Left lung (tissue), 14 donors: ENCODE results near the gene EIF2S3B. TPM values are rescaled to one million over a fixed set of nuclear protein-coding genes. Genes with fewer than 3 reads are reported as not detected.
A peak's percentile ranks its signal among the peaks of the same experiment; 100 is the strongest.
"Not testable (repeated sequence)": the region's sequence is repeated elsewhere in the genome, so short reads cannot be mapped to it uniquely, and the experiment has no call there.

ENCODE experiments used
- ATAC-seq: fragments of 200-7000 bp; cut with Tn5 transposase; one replicate; pipeline ENCODE4 v1.9.1; 2020; ENCODE audit warnings: moderate library complexity
- DNase-seq, 4 donors: peaks; one replicate each; pipeline ENCODE4 v3.0.0-alpha.2; 2013 to 2020
- H3K27ac ChIP-seq, 2 donors: fragments of 200-600 bp; sonication (generic) in 1 of 2; one replicate each; pipeline versions ENCODE4 v1.5.0 to v1.8.0; 2020 to 2021
- H3K27me3 ChIP-seq, 2 donors: fragments of 200-600 bp; sonication (generic) in 1 of 2; one replicate each; pipeline versions ENCODE4 v1.5.0 to v1.8.0; 2020 to 2021
- H3K36me3 ChIP-seq, 2 donors: fragments of 200-600 bp; sonication (generic) in 1 of 2; one replicate each; pipeline versions ENCODE4 v1.5.0 to v1.8.0; 2020 to 2021
- H3K4me1 ChIP-seq, 2 donors: fragments of 200-600 bp; one replicate each; pipeline ENCODE4 v1.8.0; 2021
- H3K4me3 ChIP-seq, 2 donors: fragments of 200-600 bp; sonication (generic) in 1 of 2; one replicate each; pipeline versions ENCODE4 v1.5.0 to v1.8.0; 2020 to 2021; ENCODE audit warnings: mild to moderate bottlenecking in 1 of 2
- H3K9me3 ChIP-seq, 2 donors: fragments of 200-600 bp; sonication (generic) in 1 of 2; one replicate each; pipeline versions ENCODE4 v1.5.0 to v1.8.0; 2020 to 2021
- intact Hi-C, 2 donors: fragments of 100-400 bp; cut with DNase I; formaldehyde crosslinking; loops; one replicate each; pipeline versions ENCODE4 v1.11.2 to v1.14.2; 2022
- long read RNA-seq, 12 donors: library from polyadenylated mRNA in 2 of 12; unstranded in 2 of 12; transcript quantifications; one replicate each; pipeline ENCODE4 v2.0.0 and lab custom pipeline, GENCODE V29; 2019 to 2026
- polyA plus RNA-seq, 6 donors: library from polyadenylated mRNA; unstranded; fragments of 120-200 nt; gene quantifications; one replicate each; pipeline ENCODE4 v1.2.1, GENCODE V29; 2013; ENCODE audit not compliant: insufficient read length in 6 of 6
- total RNA-seq, 2 donors: library from RNA; stranded (reverse); fragmentation: NEBNext Ultra II Directional; extraction: Animal tissue kit (Norgen Biotek cat#: 25700); gene quantifications; one replicate each; pipeline ENCODE4 v1.2.1, GENCODE V29; 2021
- TF ChIP-seq, protein P1 (sequence below), 2 donors: fragments of 200-600 bp; sonication (generic) in 1 of 2; IDR thresholded peaks; one replicate each; pipeline versions ENCODE4 v1.5.0 to v1.8.0; 2021; ENCODE audit warnings: antibody characterized with exemption in 2 of 2
- donor health status: DM: no; HTN: yes; CAD: no.
- donor health status: DM: no; HTN: no; CAD: no.

The EIF2S3B gene
- total RNA-seq (1 to 10 TPM in 1 of 2 donors, not detected in 1; 2.2 TPM), polyA plus RNA-seq (10 to 100 TPM in 2 of 6 donors, 1 to 10 TPM in 4; 1.8 to 13.8 (median 6.0) TPM)
- long read RNA-seq, donor 1, partial matches to known transcripts, result 0 of 2 reads
- long read RNA-seq, donor 1, other reads (novel, unspliced or antisense), result 0 of 2 reads
- long read RNA-seq, donor 2, result 0 reads
- long read RNA-seq, donor 3, result 0 reads
- long read RNA-seq, donor 4, result 0 reads
- long read RNA-seq, donor 5, result 0 reads
- long read RNA-seq, donor 6, result 0 reads
- long read RNA-seq, donor 7, result 0 reads
- long read RNA-seq, donor 8, result 0 reads
- long read RNA-seq, donor 9, result 0 reads
- long read RNA-seq, donor 10, result 0 reads
- long read RNA-seq, donor 11, result 0 reads
- long read RNA-seq, donor 12, result 0 reads

DNA sequence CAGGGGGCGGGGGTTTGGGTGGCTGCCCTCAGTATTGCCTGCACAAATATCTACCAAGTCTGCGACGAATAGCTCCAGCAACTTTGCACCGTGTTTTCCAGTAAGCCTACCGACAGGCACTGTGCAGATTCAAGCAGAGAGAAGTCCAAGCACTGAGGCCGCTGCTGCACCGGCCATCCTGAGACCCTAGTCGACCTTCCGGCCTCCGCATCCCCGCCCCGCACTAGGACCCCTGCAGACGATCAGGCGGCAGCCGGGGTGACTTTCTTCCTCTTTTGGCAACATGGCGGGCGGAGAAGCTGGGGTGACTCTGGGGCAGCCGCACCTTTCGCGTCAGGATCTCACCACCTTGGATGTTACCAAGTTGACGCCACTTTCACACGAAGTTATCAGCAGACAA is at the start of gene EIF2S3B:
Gene EIF2S3B (plus strand): TSS at position 271 of the 400 bp plus-strand sequence. CDS start 13 bp downstream, at position 284.
- DNase-seq, result peak in 1 of 4 donors; percentile 61
- no peaks in the 10 kb centered on the region for H3K36me3 ChIP-seq
- H3K27me3 ChIP-seq, result no peaks in the 10 kb centered on the region
- H3K4me3 ChIP-seq, result no peak within 1 kb of the TSS
- H3K27ac ChIP-seq, result no peak within 1 kb of the TSS
- H3K4me1 ChIP-seq, result no peaks in the 10 kb centered on the region
- TF ChIP-seq, protein P1, sequence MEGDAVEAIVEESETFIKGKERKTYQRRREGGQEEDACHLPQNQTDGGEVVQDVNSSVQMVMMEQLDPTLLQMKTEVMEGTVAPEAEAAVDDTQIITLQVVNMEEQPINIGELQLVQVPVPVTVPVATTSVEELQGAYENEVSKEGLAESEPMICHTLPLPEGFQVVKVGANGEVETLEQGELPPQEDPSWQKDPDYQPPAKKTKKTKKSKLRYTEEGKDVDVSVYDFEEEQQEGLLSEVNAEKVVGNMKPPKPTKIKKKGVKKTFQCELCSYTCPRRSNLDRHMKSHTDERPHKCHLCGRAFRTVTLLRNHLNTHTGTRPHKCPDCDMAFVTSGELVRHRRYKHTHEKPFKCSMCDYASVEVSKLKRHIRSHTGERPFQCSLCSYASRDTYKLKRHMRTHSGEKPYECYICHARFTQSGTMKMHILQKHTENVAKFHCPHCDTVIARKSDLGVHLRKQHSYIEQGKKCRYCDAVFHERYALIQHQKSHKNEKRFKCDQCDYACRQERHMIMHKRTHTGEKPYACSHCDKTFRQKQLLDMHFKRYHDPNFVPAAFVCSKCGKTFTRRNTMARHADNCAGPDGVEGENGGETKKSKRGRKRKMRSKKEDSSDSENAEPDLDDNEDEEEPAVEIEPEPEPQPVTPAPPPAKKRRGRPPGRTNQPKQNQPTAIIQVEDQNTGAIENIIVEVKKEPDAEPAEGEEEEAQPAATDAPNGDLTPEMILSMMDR (IDR thresholded peaks at IDR 0.05), result no peak
- H3K9me3 ChIP-seq, result no peaks in the 10 kb centered on the region
- ATAC-seq, result no peak
- intact Hi-C loops, result no loop called here

DNA sequence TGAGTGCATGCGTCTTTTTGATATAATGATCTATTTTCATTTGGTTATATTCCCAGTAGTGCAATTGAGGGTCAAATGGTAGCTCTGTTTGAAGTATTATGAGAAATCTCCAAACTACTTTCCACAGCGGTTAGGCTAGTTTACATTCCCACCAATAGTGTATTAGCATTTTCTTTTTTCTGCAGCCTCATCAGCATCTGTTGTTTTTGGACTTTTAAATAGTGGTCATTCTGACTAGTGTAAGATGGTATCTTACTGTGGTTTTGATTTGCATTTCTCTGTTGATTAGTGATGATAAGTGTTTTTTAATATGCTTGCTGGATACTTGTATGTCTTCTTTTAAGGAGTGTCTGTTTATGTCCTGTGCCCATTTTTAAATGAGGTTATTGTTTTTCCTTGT is 48.8 kb upstream of the EIF2S3B start:
- ATAC-seq, result no peak

DNA sequence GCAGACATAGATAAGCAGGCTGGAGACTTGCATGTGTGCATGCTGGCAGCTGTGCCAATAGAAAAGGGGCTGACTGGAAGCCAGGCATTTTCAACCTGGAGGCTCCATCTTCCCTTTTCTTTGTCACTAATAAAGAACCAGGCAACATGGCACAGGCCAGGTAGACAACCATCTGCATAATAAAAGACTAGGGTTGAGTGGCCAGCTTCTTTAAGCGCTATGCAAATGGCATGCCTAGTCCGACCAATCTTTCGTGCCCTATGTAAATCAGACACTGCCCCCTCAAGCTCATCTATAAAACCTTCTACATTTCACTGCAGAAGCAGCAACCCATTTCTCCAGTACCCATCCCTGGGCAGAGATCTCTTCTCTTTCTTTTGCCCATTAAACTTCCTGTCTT is 47.9 kb upstream of the EIF2S3B start:
- TF ChIP-seq, protein P1 (IDR thresholded peaks at IDR 0.05), result no peak
- no peak overlapping the region for H3K4me3 ChIP-seq
- no peaks in the 10 kb centered on the region for H3K27me3 ChIP-seq
- no peak overlapping the region for H3K27ac ChIP-seq
- no peak for DNase-seq
- peaks cover 3 to 29% of the 10 kb centered on the region in 2 donors for H3K9me3 ChIP-seq
- no peaks in the 10 kb centered on the region for H3K4me1 ChIP-seq
- ATAC-seq, result no peak
- H3K36me3 ChIP-seq, result no peaks in the 10 kb centered on the region
- intact Hi-C loops, result no loop called here

More for the DNA sequence above, 48.8 kb upstream of the EIF2S3B start:
- Histone ChIP-seq H3K36me3 (no peaks in the 10 kb centered on the region), H3K4me1 (no peaks in the 10 kb centered on the region), H3K27ac (no peak overlapping the region), H3K4me3 (no peak overlapping the region), H3K27me3 (no peaks in the 10 kb centered on the region), H3K9me3 (peaks cover 3 to 29% of the 10 kb centered on the region in 2 donors)
- TF ChIP-seq, protein P1 (IDR thresholded peaks at IDR 0.05), result no peak
- intact Hi-C loops, result no loop called here
- DNase-seq, result no peak

DNA sequence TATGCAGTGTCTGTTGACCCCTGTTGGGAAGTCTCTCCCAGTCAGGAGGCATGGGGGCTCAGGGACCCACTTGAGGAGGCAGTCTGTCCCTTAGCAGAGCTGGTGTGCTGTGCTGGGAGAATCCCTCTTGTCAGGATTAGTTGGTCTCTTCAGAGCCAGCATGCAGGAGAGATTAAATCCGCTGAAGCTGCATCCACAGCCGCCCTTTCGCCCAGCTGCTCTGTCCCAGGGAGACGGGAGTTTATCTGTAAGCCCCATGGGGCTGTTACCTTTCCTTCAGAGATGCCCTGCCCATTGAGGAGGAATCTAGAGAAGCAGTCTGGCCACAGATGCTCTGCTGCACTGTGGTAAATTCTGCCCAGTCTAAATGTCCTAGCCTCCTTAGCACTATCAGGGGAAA is 39.4 kb upstream of the EIF2S3B start:
- Histone ChIP-seq H3K4me3 (no peak overlapping the region), H3K4me1 (no peaks in the 10 kb centered on the region), H3K36me3 (no peaks in the 10 kb centered on the region), H3K27me3 (no peaks in the 10 kb centered on the region), H3K9me3 (no peaks in the 10 kb centered on the region), H3K27ac (no peak overlapping the region)
- TF ChIP-seq, protein P1 (IDR thresholded peaks at IDR 0.05), result no peak
- no peak for DNase-seq
- intact Hi-C loops, result no loop called here
- ATAC-seq, result no peak

DNA sequence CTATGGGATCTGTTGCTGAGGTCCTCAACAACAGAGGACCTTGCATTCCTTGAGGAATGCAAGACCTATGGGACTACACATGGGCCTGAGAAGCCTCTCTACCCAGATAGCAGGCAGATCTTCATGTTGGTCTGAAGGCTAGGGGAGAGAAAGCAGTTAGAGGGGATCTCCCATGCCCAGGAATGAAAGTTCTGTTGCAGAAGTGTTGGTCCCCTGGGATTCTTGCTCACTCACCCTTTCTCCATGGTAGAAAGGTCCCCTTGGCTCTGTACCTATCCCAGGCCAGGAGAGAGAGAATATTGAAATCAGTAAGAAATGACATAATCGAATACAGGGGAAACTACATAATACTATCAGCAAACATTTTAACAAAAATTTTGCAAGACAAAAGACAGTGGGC is 36.0 kb upstream of the EIF2S3B start:
- ATAC-seq (no peak), DNase-seq (no peak)
- TF ChIP-seq, protein P1 (IDR thresholded peaks at IDR 0.05), result no peak
- Histone ChIP-seq H3K36me3 (no peaks in the 10 kb centered on the region), H3K4me3 (no peak overlapping the region), H3K4me1 (no peaks in the 10 kb centered on the region), H3K27ac (no peak overlapping the region), H3K27me3 (no peaks in the 10 kb centered on the region), H3K9me3 (peaks cover 0 to 8% of the 10 kb centered on the region in 2 donors)
- intact Hi-C loops, result no loop called here

DNA sequence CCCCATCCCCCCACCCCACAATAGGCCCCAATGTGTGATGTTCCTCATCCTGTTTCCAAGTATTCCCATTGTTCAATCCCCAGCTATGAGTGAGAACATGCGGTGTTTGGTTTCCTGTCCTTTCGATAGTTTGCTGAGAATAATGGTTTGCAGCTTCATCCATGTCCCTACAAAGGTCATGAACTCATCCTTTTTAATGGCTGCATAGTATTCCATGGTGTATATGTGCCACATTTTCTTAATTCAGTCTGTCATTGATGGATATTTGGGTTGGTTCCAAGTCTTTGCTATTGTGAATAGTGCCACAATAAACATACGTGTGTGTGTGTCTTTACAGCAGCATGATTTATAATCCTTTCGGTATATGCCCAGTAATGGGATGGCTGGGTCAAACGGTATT is 32.9 kb upstream of the EIF2S3B start:
- ATAC-seq, DNase-seq, H3K27me3 ChIP-seq, intact Hi-C loops, H3K27ac ChIP-seq, H3K36me3 ChIP-seq, H3K4me1 ChIP-seq, H3K4me3 ChIP-seq: not testable (repeated sequence)
- peaks cover 0 to 10% of the 10 kb centered on the region in 2 donors for H3K9me3 ChIP-seq

- ATAC-seq, H3K36me3 ChIP-seq, DNase-seq, H3K27ac ChIP-seq, H3K4me3 ChIP-seq, H3K4me1 ChIP-seq, intact Hi-C loops, H3K27me3 ChIP-seq, H3K9me3 ChIP-seq: not testable (repeated sequence)
Observed at GRCh38 chr12:10481901-10482300, 23.8 kb upstream of the EIF2S3B start.

GRCh38 chr12:10487328-10487727 is 18.4 kb upstream of the EIF2S3B start:
- ATAC-seq, H3K27me3 ChIP-seq, H3K9me3 ChIP-seq, H3K27ac ChIP-seq, H3K36me3 ChIP-seq, intact Hi-C loops, H3K4me3 ChIP-seq, H3K4me1 ChIP-seq, DNase-seq: not testable (repeated sequence)
